Stimulated activated CD8-positive, alpha-beta memory T cell treated with anti-CD3 and anti-CD28 coated beads, Interleukin-15, amount 100 ng/mL, for 4 hours (primary cell): ENCODE data around the gene PRRX1.

Source experiments
- DNase-seq, 2 donors: peaks; one replicate each; pipeline ENCODE4 v3.0.0-alpha.2; 2020; ENCODE audit warnings: low read depth in 2 of 2

PRRX1 gene

DNA sequence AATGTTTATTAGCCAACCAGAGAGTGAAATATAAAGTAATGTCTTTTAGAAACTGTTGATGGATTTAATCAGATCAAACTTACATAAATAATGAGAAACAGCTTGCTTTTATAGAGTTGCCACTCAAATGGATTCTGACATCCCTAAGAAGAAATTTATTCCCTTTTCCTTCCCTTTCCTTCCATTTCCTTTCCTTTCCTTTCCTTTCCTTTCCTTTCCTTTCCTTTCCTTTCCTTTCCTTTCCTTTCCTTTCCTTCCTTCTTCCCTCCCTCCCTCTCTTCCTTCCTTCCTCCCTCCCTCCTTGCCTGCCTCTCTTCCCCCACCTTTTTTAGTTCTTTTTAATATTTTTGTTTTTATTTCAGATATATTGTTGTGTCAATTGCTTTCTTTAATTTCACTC, 27.3 kb downstream of the PRRX1 start:
- DNase-seq: no peak

DNA sequence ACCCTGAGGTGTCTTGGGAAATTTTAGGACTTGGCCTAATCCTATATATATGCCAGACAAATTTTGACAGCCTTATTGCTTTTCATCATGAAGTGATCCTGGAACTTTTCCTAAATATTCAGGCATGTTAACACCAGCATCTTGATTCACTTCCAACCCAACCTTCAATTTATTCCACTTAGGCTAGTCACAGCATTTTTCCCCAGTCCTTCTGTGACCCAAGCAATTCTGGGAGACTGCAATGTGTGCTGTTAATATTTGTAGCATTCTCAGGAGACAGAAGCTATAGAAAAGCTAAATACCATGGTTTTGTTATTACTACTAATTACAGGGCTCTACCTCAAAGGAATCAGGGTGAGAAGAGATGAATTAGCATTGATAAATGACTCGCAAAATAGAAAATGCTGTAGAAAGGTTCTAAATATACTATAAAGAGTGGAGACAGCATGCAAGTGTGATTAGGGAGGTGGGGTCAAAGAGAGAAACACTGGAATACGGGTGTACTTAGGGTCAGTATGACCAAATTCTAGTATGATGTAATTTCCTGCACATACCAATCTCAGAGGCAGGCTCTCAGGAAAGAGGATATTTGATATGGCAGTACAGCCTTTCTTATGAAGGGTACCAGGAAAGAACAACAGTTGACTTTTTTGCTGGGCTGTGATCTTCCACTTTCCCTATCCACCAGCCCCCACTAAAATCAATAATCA, 29.1 kb downstream of the PRRX1 start:
- DNase-seq: no peak

GRCh38 chr1:170694172-170694926, 30.4 kb downstream of the PRRX1 start:
- DNase-seq: no peak

- no peak for DNase-seq
Measured at GRCh38 chr1:170695955-170696590, 32.1 kb downstream of the PRRX1 start.

- DNase-seq: no peak
Measured at GRCh38 chr1:170696591-170697290, 32.8 kb downstream of the PRRX1 start.

DNA sequence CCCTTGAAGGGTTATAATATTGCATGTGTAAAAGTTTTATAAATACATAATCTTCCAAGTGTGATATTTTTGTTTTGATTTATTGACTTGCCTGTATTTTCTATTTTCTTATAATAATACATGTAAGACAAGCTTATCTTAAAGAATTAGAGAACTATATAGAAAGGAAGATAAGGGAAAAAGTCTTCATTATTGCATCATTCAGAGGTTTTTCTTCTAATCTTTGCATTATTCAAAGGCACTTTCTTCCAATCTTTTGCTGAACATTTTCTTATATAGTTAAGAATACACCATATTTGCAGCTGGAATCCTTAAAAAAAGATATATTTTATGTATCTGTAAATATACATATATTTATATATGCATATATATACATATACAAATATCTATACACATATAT, 33.4 kb downstream of the PRRX1 start:
- no peak for DNase-seq

DNA sequence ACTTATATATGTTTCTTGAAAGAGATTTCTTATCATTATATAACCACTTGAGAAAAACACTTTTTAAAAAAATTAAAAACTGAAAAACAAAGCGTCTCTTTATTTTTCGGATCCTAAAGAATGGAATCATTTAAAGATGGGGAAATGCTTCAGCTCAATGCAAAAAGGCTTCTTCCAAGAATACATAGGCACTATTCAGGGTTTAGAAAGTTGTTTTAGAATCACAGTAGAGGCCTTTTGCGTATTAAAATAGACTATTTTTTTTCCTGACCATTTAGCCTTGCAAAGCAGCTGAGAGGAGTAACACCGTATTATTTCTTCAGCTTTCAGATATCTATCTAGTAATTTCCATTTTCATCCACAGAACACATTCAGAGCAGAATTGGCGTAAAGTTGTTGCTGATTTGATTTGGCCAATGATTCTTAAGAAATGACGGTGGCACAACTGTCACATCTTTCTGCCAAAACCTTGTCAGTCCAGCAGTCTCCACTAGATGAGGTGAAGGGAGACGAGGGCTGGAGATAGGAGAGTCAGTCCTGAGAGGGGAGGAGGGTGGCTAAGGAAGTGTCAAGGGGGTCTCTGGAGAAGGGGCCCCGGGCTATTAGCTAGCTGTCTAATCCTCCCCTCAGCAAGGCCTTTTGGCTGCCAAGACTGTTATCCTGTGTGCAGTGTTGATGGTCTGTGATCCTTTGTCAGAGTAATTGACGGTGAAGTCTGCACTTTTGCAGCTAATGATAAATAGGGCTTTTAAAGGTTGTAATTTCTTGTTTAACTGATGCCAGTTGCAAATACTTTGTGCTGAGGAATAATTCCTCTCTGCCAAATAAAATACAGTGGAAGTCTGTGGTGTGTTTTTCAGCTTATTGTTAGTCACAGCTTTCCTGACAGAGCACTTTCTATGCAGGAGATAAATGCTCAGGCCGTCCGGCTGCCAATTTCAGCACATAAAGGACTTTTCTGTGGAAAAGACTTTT, 34.7 kb downstream of the PRRX1 start:
- DNase-seq: no peak

DNA sequence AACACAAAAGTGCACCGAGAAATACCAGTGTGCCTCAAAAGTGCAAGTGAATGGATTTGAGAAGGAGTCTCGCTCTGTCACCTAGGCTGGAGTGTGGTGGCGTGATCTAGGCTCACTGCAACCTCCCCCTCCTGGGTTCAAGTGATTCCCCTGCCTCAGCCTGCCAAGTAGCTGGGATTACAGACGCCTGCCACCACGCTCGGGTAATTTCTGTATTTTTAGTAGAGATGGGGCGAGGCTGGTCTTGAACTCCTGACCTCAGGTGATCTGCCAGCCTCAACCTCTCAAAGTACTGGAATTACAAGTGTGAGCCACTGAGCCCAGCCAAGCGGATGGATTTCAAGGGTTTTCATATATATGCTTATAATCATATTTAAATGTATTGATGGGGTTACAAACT, 35.8 kb downstream of the PRRX1 start:
- DNase-seq: no peak

DNA sequence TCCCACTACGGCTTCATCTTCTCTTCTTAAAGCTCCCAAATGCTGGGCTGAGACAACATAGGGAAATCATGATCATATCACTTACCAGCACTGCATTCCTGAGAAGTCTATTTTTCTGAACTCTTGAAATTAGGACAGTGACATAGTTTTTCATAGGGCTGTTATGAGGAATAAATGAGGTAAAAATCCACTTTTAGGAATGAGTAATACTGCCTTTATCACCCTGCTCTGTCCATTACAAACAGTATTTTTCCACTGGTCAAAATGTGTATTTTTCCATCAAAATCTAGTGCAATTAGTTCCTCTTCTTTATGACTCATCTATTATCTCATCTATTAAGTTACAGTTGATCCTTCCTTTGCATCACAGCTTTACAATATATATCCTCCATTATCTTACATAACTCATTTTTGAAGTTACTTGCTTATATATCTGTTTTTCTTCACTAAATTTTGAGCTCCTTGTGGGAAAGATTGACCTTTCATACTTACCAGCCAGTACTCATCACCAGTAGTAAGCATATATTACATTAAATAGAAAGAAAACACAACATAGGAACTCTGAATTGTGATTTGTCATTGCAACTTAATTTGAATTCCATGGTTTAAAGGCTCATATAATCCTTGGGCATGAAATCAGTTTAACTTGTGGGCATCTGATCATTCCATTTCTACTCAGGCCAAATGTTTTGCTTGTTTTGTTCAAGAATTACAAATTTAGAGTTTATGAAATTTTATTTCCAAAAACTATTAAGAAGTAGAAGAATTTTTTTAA, 37.1 kb downstream of the PRRX1 start:
- no peak for DNase-seq

GRCh38 chr1:170701962-170702361, 38.0 kb downstream of the PRRX1 start:
- DNase-seq: no peak

DNA sequence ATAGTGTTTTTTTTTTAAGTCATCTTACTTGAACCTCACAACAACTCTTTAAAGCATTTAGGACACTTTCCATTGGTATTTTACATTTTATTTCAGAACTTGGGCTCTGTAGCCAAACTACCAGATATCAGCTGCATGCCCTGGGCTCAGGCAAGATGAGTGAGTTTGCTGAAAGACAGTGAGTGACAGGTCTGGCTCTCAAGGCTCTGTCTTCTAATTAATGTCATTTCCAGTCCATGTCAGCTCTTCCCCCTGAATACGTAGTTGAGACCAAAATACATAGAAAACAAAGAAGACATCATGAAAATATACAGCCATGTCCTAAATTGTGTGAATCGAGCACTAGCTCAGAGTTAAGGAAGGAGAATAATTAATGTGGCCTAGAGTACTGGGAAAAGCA, 39.7 kb downstream of the PRRX1 start:
- no peak for DNase-seq

- DNase-seq: no peak
Measured at GRCh38 chr1:170704256-170704655, 40.3 kb downstream of the PRRX1 start.

- no peak for DNase-seq
Measured at GRCh38 chr1:170705981-170706380, 42.0 kb downstream of the PRRX1 start.

DNA sequence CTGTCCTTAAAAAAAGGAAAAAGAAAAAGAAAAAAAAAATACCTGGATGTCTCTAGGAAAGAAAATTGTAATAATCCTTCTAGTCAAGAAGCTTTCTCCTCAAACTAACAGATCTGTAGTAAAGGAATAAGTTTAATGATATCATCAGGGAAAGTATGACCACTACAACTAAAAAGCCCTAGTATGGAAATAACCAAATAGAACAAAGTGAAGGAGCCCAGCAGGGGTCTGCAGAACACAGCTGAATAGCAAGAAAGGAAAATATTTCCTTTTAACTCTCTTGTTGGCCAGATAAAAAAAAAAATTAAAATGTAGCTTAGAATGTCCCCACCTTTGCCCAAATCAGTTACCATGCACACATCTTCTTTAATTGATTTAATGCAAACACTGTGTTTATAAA, 43.2 kb downstream of the PRRX1 start:
- DNase-seq: no peak

GRCh38 chr1:170707959-170708655, 44.2 kb downstream of the PRRX1 start:
- no peak for DNase-seq

GRCh38 chr1:170711682-170712081, 47.8 kb downstream of the PRRX1 start:
- DNase-seq: no peak

- no peak for DNase-seq
Measured at GRCh38 chr1:170714163-170714562, 50.2 kb downstream of the PRRX1 start.

DNA sequence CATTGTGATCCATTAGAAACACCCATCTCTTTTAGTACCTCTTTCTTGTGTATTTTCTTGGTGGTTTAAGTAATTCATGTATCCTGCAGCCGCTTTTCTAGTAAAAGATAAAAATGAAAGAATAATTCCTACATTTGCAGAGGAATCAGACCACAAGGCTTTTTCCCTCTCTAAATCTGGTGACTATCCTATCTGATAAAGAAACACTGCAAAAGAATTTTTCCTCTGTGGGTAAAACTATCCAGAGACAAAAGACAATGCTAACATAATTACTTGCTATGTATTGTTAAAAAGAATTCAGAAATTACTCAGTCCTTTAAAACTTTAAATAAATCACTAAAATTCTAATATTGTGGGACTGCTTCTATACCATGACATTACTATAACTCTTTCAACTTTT, 51.0 kb downstream of the PRRX1 start:
- DNase-seq: no peak

DNA sequence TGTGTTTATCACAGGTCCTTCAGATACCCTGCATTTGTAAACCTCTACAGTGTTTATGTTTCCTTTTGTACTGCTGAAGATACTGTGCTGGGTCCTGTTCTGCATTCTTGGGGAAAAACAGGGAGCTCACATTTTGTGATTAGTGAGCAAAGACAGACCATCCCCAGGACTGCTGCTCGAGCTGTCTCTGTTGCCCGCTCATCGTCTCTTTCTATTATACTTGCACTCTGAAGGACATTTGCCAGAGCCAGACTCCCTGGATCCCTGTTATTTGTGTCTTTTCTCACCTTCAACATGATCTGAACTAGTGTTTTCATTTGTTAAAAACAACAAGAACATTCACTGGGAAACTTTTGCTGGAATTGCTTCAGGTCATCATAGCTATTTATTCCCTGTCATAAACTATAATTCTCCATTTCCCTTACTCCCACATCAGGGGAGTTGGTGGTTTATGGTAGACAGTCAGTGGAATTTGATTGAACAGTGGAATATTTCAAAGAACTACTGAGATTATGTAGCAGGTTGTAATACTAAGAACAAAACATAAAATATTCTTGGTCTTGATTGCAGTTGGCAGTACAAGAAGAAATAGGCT, 53.0 kb downstream of the PRRX1 start:
- no peak for DNase-seq
